HL-60 (cell line): ENCODE results near the gene NOBOX.

Source experiments
- CTCF ChIP-seq: IDR thresholded peaks from one replicate; pipeline ENCODE4 v1.5.1; 2011; ENCODE audit warnings: low read length, control low read depth, inconsistent platforms; ENCODE audit not compliant: insufficient read depth
- GABPA ChIP-seq: IDR thresholded peaks from 2 replicates; pipeline ENCODE4 v1.6.1; 2012; ENCODE audit warnings: low read depth
- POLR2AphosphoS5 ChIP-seq: IDR thresholded peaks from 2 replicates; pipeline ENCODE4 v1.6.1; 2012; ENCODE audit warnings: low read depth
- REST ChIP-seq: IDR thresholded peaks from 2 replicates; pipeline ENCODE4 v1.6.1; 2012; ENCODE audit warnings: low read depth; ENCODE audit not compliant: insufficient replicate concordance

- TF ChIP-seq GABPA (no peak), CTCF (no peak), POLR2AphosphoS5 (no peak), REST (no peak)
Measured at GRCh38 chr7:144445590-144445989, 42.1 kb upstream of the NOBOX start.
